ENCODE measurements around the gene UBR3.

- TF ChIP-seq CTCF (IDR thresholded peaks at IDR 0.05; ENCODE audit: insufficient read depth, low read length) (no peak), POLR2AphosphoS5 (IDR thresholded peaks at IDR 0.05; ENCODE audit: low read depth) (no peak), REST (IDR thresholded peaks at IDR 0.05; ENCODE audit: insufficient replicate concordance, low read depth) (no peak), GABPA (IDR thresholded peaks at IDR 0.05; ENCODE audit: low read depth) (no peak)
Measured at GRCh38 chr2:169862816-169863215, 35.6 kb downstream of the UBR3 start.

Measured in HL-60 (cell line).